Tibial nerve (tissue), 3 donors: ENCODE measurements around the gene HDDC3.

Source experiments
- POLR2A ChIP-seq, 2 donors: fragments of 450-650 bp; IDR thresholded peaks; one replicate each; pipeline ENCODE4 v1.6.1; 2017; ENCODE audit warnings: antibody characterized with exemption in 2 of 2, mild to moderate bottlenecking in 2 of 2, moderate library complexity in 2 of 2
- TF ChIP-seq, protein P1 (sequence below), 5 experiments: fragments of 200-600 bp in 3 of 5; fragments of 450-650 bp in 2 of 5; sonication (generic) in 3 of 5; IDR thresholded peaks; one replicate each; pipeline ENCODE4 v1.5.1; 2016 to 2019; ENCODE audit warnings: antibody characterized with exemption in 5 of 5, mild to moderate bottlenecking in 3 of 5, moderate library complexity in 2 of 5

DNA sequence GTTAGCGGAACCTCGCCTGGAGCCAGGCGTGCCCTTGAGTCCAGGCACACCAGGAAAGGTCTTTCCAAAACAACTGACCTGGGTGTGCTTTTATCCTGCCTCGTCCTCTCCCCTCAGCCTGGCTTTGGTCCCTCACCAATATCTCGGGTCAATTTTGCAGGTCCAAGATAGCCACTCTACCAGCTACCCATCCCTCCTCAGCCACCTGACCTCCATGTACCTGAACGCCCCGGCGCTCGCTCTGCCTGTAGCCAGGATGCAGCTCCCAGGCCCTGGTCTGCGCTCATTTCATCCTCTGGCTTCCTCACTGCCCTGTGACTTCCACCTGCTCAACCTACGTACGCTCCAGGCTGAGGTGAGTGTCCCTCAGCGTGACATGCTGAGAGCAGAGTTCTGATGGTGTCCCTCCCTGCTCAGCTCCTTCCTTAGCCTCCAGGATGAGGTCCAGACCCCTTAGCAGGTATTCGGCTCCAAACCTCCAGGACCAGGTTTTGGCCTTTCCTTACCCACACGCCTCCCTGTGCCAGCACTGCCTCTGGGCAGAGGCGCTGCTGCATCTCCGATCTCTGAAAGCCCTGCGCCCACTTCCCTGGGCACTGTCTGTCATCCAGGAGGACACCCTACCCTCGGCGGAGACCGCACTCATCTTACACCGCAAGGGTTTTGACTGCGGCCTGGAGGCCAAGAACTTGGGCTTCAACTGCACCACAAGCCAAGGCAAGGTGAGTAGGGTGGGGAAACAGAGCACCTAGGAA is 14.1 kb downstream of the HDDC3 start:
- TF ChIP-seq, protein P1, sequence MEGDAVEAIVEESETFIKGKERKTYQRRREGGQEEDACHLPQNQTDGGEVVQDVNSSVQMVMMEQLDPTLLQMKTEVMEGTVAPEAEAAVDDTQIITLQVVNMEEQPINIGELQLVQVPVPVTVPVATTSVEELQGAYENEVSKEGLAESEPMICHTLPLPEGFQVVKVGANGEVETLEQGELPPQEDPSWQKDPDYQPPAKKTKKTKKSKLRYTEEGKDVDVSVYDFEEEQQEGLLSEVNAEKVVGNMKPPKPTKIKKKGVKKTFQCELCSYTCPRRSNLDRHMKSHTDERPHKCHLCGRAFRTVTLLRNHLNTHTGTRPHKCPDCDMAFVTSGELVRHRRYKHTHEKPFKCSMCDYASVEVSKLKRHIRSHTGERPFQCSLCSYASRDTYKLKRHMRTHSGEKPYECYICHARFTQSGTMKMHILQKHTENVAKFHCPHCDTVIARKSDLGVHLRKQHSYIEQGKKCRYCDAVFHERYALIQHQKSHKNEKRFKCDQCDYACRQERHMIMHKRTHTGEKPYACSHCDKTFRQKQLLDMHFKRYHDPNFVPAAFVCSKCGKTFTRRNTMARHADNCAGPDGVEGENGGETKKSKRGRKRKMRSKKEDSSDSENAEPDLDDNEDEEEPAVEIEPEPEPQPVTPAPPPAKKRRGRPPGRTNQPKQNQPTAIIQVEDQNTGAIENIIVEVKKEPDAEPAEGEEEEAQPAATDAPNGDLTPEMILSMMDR (IDR thresholded peaks at IDR 0.05): no peak
- TF ChIP-seq POLR2A (IDR thresholded peaks at IDR 0.05): no peak
